ENCODE results near the gene HEBP2.
A peak's percentile ranks its signal among the peaks of the same experiment; 100 is the strongest.
"Not testable (repeated sequence)": the region's sequence is repeated elsewhere in the genome, so short reads cannot be mapped to it uniquely, and the experiment has no call there.

Gene HEBP2

DNA sequence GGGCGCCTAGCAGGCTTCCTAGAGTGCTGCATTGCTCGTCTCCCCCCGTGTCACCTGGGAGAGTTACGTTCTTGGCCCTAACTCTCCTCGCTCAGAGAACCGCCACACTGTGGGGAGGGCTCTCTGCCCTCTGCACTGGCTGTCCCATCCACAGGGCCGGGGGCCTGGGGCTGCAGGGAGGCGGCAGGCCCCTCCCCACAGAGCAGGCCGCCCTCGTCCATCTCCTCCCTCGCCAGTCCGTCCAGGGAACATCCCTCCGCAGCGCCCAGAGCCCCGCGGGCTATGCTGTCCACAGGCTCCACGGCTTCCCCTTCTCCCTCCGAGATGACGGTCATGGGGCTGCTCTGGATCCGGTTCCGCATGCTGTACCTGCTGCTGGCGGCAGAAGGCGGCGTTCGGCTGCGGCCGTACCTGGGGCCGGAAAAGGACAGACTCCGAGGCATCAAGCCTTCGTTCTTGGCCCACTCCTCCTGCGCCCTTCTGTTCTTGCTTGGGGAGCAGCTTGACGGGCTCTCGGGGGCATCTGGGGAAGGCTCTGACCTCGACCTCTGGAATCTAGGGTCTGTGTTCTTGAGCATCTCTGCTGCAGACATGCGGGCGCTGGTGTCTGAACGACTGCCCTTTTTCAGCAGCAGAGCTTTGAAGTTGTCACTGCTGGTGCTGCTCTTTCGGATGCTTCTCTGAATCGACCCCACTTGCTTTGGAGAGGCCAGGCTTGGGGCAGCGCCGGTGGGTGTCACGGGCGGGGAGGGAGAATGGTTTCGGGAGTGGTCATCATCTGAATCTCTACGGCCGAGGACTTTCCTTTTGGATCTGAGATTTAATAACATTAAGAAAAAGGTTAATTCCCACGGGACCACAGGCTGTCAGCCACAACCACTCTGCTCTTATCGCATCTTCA, 20.2 kb downstream of the HEBP2 start:
- no peak for DNase-seq (ENCODE audit: low read depth)

DNA sequence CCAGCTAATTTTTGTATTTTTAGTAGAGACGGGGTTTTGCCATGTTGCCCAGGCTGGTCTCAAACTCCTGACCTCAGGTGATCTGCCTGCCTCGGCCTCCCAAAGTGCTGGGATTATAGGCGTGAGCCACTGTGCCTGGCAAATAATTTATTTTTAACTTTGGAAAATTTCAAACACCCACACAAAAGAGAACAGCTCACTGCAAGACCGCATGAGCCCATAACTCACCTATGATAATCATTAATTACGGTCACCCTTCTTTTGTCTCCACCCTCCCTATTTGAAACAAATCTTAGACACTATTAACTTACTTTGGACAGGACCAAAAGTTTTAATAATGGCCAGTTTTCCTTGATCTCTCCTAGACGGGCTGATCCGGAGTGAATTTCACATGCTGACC, 21.2 kb downstream of the HEBP2 start:
- not testable (repeated sequence) for DNase-seq (ENCODE audit: low read depth)

DNA sequence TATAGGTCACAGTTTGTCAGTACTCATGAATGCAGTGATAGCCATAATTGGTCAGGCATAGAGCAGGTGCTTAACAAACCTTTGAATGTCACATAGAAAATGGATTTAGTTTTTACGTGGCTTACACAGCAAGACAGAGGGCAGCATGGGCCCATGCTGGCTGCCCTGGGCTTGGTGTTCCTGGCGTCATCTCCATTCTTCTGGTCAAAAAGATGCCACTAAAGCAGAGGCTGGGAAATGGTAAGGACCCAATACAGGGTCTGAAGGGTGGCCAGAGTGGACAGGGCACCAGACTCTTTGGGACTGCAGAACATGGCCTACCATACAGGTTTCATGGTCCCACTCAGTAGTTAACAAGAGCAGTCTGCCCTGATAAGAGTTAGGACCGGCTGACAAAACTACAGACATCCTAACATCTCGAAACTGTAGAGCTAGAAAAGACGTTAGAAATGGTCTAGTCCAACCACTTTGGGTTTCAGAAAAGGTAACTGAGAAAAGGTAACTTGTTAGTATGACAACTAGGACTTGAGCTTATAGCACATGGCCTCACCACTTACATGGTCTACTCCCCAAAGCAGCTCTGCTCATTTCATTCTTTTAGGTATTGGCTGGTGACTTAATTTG, 22.6 kb downstream of the HEBP2 start:
- DNase-seq (ENCODE audit: low read depth) = no peak

GRCh38 chr6:138427701-138428100, 23.7 kb downstream of the HEBP2 start:
- DNase-seq (ENCODE audit: low read depth) = no peak

DNA sequence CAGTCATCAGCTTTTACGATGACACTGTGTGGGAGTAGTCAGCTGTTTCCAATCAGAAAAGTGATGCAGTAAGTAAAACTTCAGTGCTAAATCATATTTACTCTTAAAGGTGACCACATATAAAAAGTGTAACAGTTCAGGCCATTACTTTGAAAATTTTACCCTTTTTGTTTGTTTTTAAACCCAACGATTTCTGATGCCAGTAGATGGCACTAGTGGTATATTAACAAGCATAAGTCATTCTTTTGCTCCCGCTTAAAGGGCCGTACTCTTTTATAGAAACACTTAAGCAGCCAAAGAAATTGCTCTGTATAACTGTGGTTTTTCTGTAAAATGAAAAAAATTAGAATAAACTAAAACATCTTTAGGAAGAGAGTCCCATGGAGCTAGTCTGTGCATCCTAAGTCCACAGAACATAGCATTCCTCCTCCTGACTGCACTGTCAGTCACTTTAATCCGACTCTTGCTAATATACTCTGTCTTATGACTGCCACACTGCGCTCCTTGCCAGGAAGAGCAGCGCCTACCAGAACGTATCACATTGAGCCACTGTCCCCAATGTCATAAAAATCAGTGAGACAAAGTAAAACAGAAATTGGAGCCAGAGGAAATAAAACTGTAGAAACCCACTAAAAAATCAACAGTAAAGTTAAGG, 25.0 kb downstream of the HEBP2 start:
- DNase-seq (ENCODE audit: low read depth) = no peak

DNA sequence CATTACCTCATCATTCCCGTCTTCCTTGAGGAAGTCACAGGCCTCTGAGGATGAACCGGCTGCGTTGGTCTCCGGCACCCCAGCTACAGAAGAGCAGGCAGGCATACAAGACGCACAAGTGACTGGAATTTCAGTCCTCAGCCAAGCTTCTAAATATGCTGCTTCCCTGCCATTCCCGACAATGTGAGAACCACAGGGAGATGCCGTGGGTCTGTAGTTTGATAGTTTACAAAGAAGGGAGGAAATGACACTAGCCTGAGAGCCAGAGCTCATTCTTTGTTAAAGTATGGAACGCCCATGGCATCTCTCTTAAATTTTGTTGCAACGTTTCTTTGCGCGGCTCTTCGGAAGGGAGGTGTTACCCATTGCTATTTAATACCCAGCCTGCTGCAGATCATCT, 25.7 kb downstream of the HEBP2 start:
- no peak for DNase-seq (ENCODE audit: low read depth)

- DNase-seq (ENCODE audit: low read depth) = no peak
Measured at GRCh38 chr6:138430361-138431145, 26.5 kb downstream of the HEBP2 start.

DNA sequence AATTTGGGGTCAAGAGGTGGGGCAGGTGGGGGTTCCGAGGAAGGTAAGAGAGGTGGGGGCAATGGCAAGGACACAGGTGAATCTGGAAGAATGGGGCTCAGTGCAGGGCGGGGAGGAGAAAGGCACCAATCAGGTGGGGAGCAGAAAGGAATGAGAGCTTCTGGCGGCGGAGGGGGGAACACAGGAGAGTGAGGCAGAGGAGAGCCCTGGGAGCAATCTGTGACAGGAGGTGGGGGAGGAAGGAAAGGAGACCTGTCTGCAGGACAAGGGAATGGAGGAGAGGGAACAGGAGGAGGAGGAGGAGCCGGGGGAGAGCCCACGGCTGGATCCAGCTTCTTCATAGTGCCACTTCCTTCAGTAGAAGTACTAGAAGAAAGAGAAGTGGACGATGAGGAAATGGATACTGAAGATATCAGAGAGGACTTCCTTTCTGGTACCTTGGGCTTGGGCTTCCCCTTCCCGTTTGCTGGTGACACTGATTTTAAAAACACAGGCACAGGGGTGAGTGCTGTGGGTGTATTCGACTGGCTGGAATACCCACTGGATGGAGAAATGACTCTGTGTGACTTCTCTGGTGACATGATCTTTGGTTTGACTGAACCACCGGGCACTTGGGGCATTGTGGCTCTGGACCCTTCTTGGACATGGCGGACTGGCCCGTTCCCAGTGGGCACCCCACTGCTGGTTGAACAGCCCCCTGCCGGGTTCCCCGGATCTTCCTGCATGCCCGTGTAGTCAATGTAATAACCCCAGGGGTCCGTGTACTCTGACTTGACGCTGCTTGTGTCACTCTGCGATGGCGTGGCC, 27.4 kb downstream of the HEBP2 start:
- DNase-seq (ENCODE audit: low read depth) = no peak

DNA sequence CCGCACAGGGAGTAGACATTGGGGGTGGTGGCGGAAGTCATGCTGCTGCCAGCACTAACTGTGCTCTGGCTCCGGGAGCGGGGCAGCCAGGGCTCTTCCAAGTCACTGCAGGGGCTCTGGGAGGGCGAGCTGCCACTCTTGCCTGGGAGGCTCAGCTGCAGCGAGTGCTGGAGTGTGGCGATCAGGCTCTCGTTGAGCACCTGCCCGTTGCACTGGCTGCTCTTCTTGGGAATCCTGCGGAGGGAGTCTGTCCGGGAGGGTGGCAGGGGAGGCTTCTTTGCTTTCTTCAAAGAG, 28.0 kb downstream of the HEBP2 start:
- no peak for DNase-seq (ENCODE audit: low read depth)

GRCh38 chr6:138434096-138434495, 30.1 kb downstream of the HEBP2 start:
- no peak for DNase-seq (ENCODE audit: low read depth)

DNA sequence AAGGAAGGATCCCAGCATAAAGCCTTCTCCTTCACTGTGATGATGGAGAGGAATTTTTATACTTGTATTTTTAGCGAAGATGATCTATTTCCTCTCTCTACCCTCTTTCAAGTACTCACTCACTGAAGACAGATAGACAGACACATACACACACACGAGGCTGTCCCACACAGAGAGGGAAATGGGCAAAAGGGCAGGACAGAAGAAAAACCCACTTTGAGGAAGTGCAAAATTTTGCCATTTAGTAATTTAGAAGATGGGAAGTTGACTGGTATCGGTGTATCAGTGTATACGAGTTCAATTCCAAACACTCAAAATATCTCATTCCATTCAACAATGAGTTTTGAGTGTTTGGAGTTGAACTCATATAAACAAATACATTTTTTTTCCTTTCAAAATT, 30.9 kb downstream of the HEBP2 start:
- no peak for DNase-seq (ENCODE audit: low read depth)

- DNase-seq (ENCODE audit: low read depth) = no peak
Measured at GRCh38 chr6:138439546-138439945, 35.5 kb downstream of the HEBP2 start.

DNA sequence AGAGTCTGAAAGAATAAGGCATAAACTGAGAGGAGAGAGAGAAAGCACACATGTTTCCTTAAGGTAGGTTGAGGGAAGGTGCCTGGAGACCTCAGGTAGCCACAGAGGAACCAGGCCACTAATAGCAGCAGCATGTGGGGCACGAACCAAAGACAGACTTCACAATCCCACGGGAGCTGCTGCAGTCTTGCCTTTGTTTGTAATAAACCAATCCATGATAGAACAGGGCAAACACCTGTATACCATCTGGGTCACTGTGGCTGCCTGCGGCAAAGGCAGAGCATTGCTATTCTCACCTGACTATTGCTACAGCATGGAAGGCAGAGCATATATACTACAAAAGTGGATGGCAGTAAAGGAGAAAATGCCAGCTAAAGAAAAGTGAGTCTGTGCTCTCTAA, 36.3 kb downstream of the HEBP2 start:
- no peak for DNase-seq (ENCODE audit: low read depth)

DNA sequence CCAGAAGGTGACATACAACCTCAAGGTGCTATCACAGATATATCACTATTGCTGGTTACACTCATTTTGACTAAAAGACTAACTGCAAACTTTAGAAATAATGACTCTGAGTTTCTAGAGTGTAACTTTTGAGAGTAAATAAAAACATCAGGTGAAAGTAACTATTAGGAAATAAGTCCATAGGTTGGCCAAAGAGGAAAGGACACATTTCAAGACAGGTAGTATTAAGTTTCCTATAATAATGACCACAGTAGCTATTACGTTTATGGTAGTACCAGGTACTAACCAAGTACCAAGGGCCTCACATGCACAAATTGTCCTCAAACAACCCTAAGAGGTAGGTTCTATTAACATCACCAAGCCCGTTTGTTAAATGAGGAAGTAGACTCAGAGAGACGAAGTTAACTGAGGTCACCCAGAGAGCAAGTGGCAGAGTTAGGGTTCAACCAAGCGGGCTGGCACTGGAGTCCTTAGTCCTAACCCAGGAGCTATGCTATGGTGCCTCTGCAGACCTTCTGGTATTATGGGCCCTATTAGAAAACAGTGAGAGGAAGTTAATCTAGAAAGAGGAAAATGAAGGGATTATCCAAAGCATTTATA, 36.8 kb downstream of the HEBP2 start:
- DNase-seq (ENCODE audit: low read depth) = no peak

- no peak for DNase-seq (ENCODE audit: low read depth)
Measured at GRCh38 chr6:138441965-138442364, 37.9 kb downstream of the HEBP2 start.

DNA sequence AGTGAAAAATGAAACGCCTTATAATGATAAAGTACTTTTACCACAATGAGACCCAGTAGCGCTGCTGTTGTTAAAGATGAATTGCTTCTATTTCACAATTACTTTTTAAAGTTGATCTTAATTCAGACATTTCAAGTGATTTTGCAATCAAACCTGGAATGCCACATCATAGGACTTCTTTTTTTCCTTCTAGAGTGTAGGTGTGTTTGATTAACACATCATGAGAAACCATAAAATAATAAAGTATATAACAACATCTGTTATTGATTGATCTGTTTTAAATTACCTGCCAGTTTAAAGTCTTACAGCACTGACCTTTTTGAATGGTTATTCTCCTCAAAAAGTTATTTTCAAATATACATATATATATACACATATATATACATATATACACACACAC, 38.6 kb downstream of the HEBP2 start:
- no peak for DNase-seq (ENCODE audit: low read depth)

DNA sequence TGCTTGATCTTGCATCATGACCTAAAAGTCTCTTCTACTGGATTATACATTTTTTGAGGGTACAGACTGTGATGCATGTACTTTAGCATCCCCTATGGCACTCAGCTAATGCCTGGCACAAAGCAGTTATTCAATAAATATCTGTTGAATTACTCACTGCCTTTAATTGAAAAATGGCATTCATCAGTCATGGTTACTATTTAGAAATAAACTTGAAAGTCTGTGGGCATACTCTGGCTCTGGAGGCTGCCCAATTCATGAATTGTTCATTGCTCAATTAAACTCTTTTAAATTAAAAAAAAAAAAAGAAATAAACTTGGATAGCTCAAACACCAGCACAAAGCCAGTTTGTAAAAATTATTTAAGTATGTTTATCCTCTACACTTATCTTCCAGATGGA, 40.0 kb downstream of the HEBP2 start:
- no peak for DNase-seq (ENCODE audit: low read depth)

- DNase-seq (ENCODE audit: low read depth) = no peak
Measured at GRCh38 chr6:138446821-138447220, 42.8 kb downstream of the HEBP2 start.

DNA sequence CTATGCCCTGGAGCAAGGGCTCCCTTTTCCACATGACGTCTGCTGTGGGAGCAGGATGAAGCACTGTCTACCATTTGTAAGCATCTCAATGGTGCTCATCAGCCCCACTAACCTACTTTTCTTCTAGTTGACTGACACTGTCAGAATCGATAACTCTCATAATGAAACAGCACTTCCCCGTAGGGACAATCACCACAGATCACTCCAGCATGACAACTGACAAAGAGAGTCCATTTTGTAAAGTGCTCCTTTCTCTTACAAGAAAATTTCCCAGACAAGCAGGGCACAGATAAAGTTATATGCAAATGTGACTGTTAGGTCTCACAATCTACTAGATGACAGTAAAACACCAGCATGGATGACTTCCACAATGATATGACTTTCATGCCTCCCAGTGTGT, 46.4 kb downstream of the HEBP2 start:
- DNase-seq (ENCODE audit: low read depth) = no peak

GRCh38 chr6:138451043-138451442, 47.0 kb downstream of the HEBP2 start:
- DNase-seq (ENCODE audit: low read depth) = no peak

DNA sequence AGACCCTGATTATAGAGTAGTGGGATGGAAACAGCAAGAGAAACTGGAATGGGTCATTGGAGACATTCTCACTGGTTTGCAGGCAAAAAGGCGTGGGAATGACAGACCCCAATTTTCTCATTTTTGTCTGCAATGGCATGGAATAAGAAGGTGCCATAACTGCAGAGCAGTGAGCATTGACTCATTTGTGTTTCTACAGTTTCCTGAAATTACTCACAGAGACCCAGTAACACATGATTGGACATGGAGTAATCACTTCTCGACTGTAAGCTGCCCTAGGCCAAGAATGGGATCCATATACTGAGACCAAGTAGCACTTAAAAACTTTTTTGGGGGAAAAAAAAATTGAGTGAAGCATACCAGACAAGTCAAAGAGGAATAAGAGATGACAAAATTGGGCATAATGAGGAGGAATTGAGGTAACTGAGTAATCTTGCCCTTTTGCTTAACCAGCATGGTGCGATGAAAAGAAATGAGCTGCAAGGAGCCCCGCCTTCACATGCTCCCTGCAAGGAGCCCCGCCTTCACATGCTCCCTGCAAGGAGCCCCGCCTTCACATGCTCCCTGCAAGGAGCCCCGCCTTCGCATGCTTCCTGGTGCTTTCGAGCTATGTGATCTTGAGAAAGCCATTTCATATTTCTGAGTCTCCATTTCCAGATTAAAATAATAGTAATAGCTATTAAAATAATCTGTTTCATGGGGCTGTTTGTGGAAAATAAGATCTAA, 51.1 kb downstream of the HEBP2 start:
- DNase-seq (ENCODE audit: low read depth) = peak; percentile 48
